GM21526 (cell line): ENCODE data around the gene TSPAN18.

Experiments used
- ATAC-seq: cut with Tn5 transposase; IDR thresholded peaks from one replicate; pipeline ENCODE4 v1.9.1; 2021; ENCODE audit warnings: moderate library complexity; ENCODE audit not compliant: unreplicated experiment, low FRiP score

The TSPAN18 gene

DNA sequence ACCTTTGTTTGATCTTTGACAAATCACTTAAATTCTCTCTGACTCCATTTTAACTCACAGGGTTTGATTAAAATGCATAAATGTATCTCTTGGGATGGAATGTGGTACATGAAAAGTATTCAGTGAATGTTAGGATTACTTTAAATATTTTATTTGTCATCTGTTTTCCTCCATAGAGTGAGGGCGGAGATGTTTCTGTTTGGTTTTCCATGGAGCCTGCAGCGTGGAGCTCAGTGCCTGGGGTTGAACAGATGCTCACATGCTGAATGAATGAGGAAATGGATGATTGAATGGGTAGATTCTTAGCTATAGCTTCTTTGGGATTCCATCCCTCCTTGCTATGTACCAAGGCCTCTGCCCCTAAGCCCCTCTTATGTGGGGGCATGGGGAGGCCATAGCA is 10.0 kb downstream of the TSPAN18 start:
- ATAC-seq, result no peak

DNA sequence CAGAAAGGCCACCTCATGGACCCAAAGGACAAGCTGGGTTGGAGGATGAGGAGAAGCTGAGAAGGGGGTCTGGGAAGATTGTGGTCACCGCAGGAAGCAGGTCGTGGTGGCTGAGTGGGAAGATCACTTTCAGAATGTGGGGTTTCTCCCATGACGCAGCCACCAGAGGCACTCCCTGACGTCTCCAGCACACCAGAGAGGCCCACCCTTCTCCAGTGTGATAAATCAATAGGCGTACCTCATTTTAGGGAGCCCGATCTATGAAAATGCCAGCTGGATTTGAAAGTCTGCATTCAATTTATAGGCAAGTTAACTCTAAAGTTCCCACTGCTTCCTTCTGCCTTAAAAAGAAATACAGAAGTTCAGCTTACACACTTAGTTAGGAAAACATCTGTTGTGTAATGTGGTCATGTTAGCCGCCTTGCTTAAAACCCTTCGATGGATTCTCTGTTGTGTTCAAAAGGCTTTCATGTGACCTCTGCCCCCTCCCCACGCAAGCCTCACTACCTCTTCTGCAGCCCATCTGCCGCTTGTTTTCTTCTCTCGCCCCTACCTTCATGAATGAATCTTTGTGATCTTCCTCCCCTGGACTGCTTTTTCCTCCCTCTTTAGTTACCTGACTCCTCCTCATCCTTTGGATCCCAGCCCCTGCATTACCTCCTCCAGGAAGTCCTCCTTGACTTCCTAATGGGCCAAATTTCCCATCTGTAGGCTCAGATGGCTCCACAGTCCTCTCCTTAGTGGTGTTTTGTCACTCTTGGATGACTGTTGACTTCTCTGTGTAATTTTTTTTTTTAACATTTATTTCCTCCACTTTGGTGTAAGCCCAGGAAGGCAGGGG is 10.7 kb downstream of the TSPAN18 start:
- no peak for ATAC-seq

- no peak for ATAC-seq
Measured at GRCh38 chr11:44738791-44739190, 12.0 kb downstream of the TSPAN18 start.

DNA sequence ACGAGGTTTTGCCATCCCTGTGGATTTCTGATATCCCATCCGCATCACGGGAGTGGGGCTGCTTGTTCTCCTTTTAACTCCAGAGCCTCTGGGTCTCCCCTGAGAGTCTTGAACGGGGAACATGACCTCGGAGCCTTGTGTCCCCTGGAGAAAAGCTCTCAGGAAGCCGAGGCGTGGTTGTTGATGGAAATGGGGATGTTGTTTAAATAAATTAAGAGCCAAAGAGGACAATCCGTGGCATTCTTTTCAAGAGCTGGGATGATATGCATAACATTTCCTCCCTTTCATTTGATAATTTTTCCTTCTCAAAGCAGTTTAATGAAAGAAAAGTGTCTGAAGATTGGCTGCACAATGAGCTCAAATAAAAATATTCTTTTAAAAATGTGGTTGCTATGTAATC is 14.2 kb downstream of the TSPAN18 start:
- ATAC-seq, result no peak

GRCh38 chr11:44741976-44742375 is 15.2 kb downstream of the TSPAN18 start:
- no peak for ATAC-seq

DNA sequence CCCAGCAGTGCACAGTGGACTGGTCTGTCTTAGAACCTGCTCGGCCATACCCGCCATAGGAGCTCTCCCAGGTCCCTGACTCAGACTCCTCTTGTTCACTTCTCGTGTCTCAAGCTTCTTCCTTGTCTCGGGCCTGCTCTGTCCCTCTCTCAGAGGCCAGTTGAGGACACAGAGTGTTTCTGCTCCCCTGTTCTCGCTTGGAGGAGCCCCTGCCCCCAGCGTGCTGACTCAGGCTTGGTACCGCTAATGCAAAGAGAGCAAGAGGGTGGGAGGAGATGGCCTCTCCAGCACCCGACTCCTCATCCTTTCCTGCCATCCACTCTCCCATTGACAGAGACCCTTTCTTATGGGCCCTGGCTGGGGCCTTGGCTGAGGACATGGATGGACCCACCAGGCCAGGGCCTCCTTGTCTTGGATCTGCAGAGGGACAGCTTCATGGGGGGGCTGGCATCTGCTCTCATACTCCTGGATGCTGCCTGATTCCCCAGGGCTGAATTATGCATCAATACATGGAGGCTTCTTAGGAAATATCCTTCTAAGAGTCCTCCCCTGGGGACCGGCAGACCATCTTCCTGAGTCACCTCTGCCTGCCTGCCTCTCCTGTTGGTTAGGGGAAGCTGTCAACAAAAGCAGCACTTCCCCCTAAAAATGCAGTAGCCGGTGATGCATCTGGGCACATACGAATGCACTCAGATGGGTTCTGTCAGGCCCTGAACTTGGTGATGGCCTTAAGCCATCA is 15.9 kb downstream of the TSPAN18 start:
- ATAC-seq, result no peak

DNA sequence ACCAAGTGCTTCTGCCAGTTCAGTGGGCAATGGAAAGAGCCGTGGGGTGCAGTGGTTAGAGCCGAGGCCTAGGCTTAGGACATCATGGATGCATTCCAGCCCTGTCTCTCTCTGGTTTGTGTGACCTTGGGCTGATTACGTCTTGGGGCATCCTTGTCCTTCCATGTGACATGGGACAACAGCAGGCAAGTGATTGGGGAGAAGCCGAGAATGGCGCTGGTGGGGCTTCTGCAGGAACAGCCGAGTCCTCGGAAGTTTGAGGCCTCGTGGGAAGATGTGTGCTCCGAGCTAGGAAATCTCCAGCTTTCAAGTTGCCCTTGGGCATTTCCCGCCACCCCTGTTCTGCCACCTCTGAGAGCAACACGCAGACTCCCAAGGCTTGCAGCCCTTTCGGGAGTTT is 16.6 kb downstream of the TSPAN18 start:
- ATAC-seq, result no peak

DNA sequence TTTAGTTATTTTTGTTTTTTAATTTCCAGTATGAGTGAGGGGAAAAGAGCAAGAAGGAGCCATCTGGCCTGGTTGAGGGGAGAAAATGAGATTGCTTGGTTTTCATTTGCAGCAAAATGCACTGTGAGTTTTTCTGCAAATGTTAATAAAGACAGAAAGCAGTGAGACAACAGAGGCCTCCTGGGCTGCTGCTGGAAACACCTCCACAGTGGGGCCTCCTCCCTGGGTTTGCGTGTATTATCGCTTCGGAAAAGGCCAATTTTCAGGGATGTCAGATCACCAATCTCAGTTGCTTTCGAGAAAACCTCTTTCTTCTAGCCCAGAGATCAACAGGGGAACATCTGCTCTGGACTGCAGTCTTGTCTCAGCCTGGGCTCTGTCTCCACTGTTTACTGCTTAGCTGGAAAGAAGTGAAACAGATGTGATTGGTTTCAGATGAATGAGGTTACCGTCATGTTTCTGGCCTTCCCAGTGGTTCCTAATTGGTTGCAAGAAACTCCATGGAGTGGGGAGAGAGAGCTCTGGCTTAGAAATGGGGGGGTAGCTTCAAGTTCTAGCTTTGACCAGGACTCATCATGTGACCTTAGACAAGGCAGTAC is 17.3 kb downstream of the TSPAN18 start:
- no peak for ATAC-seq

DNA sequence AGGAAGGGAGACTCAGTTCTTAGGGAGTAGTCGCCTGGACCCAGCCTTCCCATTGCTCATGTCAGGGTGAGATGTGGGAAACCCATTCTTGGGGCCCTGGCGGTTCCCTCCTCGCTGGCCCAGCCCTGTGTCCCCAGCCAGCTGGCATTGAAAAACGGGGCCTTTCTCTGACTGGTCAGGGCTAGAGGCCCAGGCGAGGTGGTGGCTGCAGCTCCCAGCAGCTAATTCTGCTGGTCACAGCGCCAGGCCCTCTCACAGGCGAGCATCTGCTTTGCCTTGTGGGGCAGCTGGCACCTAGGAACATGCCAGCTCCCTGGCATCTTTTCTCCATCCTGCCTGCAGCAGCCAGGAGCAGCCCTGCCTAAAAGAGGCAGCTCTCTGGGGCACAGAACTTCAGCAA is 20.1 kb downstream of the TSPAN18 start:
- ATAC-seq, result no peak

DNA sequence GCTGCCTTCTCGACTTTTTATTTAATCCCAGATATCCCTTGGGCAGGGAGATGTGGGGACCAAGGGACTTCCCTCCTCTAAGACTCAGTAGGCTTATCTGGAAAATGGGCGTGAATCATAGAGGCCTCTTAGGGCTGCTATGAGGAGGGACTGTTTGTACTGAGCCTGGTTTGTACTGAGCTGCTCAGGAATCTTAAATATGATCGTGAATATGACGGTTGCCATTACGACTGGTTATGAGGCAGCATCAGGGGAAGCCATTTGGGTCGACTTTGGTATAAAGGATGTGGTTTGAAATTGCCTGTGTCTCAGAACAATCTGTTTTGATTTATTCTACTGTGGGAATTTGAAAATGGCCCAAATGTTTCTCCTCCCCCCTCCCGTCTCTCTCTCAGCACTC is 20.6 kb downstream of the TSPAN18 start:
- no peak for ATAC-seq

DNA sequence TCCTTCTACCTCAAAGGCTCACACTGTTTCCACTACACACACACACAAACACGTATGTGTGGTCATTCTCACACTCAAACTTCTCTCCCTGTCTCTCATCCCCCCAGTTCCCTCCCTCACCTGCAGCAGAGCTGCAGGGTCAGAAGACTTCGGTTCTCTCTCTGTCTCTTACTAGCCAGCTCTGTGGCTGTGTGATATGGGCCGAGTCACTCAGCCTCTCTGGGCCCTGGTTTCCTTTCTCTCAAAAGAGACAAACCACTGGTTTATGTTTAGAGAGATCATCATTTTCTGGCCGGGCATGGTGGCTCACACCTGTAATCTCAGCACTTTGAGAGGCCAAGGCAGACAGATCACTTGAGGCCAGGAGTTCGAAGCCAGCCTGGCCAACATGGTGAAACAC is 21.1 kb downstream of the TSPAN18 start:
- no peak for ATAC-seq

- ATAC-seq, result no peak
Measured at GRCh38 chr11:44748606-44749005, 21.8 kb downstream of the TSPAN18 start.

- ATAC-seq, result no peak
Measured at GRCh38 chr11:44749189-44749588, 22.4 kb downstream of the TSPAN18 start.

DNA sequence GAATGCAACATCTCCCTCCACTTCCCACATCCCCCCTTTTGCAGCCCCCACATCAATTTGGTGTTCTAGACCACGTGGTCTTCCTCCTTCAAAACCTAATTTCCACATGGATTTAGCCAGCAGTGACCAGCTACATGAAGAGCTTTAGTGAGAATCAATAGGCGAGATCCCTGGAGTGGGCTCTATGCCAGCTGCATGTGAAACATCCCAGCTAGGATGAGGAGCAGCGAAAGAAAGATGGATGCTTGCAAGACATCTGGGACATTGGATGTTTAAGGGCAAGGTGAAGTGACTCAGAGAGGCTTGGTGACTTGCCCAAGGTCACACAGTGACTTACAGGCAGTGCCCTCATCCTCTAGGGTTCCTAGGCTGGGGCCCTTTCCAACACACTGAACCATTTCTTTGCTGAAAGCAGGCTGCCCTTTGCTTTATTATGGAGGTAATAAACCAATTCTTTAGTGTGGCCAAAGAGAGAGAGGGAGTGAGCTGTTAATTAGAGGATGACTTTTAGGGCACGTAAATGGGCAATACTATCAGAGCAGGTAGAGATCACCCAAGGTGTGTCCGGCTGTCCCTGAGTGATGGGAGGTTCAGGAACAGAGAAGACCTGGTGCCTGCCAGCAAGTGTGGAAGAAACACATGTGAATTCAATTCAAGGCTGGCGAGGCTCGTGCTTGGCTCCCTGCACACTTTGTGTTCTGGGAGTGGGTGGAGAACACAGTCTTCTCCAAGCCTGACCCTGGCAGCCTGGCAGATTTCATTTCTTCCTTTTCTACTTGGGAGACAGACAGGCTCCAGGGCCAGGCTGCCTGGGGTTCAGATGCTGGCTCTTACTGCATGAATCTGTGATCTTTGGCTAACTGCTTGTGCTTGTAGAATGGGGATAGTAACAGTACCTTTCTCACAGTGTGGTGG is 24.0 kb downstream of the TSPAN18 start:
- no peak for ATAC-seq

- ATAC-seq, result no peak
Measured at GRCh38 chr11:44752300-44752699, 25.5 kb downstream of the TSPAN18 start.

GRCh38 chr11:44752713-44753112 is 26.0 kb downstream of the TSPAN18 start:
- ATAC-seq, result no peak

DNA sequence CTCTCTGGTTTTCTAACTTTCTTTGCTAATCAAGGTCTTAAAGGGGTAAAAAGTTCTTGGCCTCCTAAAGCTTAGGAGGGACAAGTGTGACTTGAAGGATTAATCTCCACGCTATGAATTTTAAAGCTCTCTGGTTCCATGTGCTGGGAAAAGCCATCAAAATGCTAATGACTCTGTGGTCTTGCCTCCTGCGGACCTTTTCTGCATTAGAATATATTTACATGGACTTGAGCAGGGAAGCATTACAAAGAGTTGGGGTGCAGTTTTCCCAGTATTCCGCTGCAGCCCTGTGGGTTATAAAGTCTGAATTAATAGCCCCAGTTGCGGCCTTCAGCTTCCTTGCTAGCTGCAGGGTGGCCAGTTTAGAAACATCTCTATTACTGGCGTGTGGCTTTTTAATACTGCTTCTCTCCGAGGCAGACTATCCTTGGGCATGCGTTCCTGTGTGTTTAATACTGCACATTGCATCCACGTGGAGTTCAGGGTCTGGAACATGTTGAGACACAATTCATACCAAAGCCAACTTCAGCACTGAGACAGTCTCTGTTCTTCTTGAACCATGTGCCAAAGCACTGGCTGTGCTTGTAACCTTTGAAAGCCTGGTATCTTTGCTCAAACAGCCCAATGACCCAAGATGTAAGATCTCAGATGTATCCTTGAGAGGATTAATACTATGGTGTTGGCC is 27.3 kb downstream of the TSPAN18 start:
- no peak for ATAC-seq

DNA sequence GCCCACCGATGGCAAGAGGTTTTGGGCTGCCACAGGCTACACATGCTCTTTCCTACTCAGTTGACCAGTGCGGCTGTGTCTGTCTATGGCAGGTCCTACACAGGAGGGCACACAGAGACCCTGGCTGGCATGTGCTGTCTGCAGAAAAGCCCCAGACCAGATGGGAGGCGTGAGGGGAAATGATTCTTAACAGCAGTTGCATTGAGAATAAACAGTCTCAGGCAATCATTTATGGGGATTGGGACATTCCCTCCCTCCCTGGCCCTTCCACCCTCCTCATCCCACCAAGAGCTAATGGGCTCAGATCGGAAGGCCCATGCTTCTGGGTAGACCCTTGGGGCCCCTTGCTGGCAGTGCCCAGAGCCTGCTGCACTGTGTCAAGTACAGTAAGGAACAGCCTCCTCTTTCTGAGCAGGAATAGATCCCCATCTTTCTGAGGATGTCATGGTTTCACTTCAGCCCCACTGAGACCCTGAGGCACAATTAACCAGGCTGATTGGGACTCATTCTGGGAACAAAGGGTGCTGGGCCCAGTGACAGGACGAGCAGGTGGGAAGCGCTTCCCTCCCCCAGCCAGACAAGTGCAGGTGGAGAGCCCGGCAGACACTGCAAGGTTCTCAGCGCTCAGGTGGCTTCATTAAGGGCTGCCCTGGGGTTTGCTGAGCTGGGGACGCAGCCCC is 28.3 kb downstream of the TSPAN18 start:
- ATAC-seq, result no peak
